Common myeloid progenitor, CD34-positive (primary cell): ENCODE data around the gene CRTC3.

Experiments used
- CTCF ChIA-PET: fragments of 350-600 bp; sonication (Branson Sonifier 250); formaldehyde crosslinking; loops from one replicate; lab custom pipeline; 2021; ENCODE audit warnings: antibody characterized with exemption; lab: Charles Lee
- POLR2A ChIA-PET: fragments of 350-600 bp; sonication (Branson Sonifier 250); formaldehyde crosslinking; loops from one replicate; lab custom pipeline; 2021; ENCODE audit warnings: antibody characterized with exemption; lab: Charles Lee
- DNase-seq, 3 donors: peaks; one replicate each; pipeline versions ENCODE4 v3.0.0 to v3.0.0-alpha.2; 2013
- H3K27ac ChIP-seq, 2 experiments: 1 replicate in 1 of 2; 2 replicates in 1 of 2; pipeline ENCODE4 v1.7.0; 2013; ENCODE audit warnings: inconsistent platforms in 2 of 2, low read length in 2 of 2, mild to moderate bottlenecking in 2 of 2, low read depth in 1 of 2, moderate library complexity in 1 of 2; ENCODE audit not compliant: severe bottlenecking in 2 of 2, insufficient read depth in 1 of 2, poor library complexity in 1 of 2
- H3K27me3 ChIP-seq, 5 experiments: replicated peaks in 2 of 5; 1 replicate in 3 of 5; 2 replicates in 2 of 5; pipeline versions ENCODE4 v1.6.1 to v1.7.0; 2013; ENCODE audit warnings: low read length in 4 of 5, mild to moderate bottlenecking in 2 of 5, moderate library complexity in 2 of 5, inconsistent platforms in 1 of 5; ENCODE audit not compliant: insufficient read depth in 5 of 5, control insufficient read depth in 4 of 5
- H3K36me3 ChIP-seq, 4 experiments: 1 replicate in 2 of 4; 2 replicates in 2 of 4; pipeline versions ENCODE4 v1.6.1 to v1.7.0; 2013; ENCODE audit warnings: low read length in 3 of 4, control low read depth in 1 of 4, mild to moderate bottlenecking in 1 of 4; ENCODE audit not compliant: control insufficient read depth in 4 of 4, insufficient read depth in 4 of 4
- H3K4me1 ChIP-seq, 4 experiments: 1 replicate in 3 of 4; 2 replicates in 1 of 4; pipeline versions ENCODE4 v1.6.1 to v1.7.1; 2013; ENCODE audit warnings: low read length in 3 of 4, mild to moderate bottlenecking in 3 of 4, control low read depth in 1 of 4, inconsistent platforms in 1 of 4, moderate library complexity in 1 of 4; ENCODE audit not compliant: control insufficient read depth in 4 of 4, insufficient read depth in 4 of 4; ENCODE audit errors: control extremely low read depth in 1 of 4
- H3K4me3 ChIP-seq, 7 experiments: 1 replicate in 4 of 7; 2 replicates in 3 of 7; pipeline versions ENCODE4 v1.5.1 to v1.7.0; 2013; ENCODE audit warnings: mild to moderate bottlenecking in 7 of 7, low read length in 6 of 7, moderate library complexity in 6 of 7, inconsistent platforms in 2 of 7, low read depth in 2 of 7, control low read depth in 1 of 7; ENCODE audit not compliant: insufficient read depth in 4 of 7, control insufficient read depth in 1 of 7; ENCODE audit errors: extremely low read depth in 1 of 7
- H3K9me3 ChIP-seq, 5 experiments: 1 replicate in 4 of 5; 2 replicates in 1 of 5; pipeline versions ENCODE4 v1.6.1 to v1.7.1; 2013; ENCODE audit warnings: low read length in 4 of 5, mild to moderate bottlenecking in 2 of 5, inconsistent platforms in 1 of 5, low read depth in 1 of 5, moderate library complexity in 1 of 5; ENCODE audit not compliant: control insufficient read depth in 4 of 5, insufficient read depth in 2 of 5; ENCODE audit errors: control extremely low read depth in 1 of 5
- WGBS: methylation state at CpG from one replicate; pipeline ENCODE4 v1.1.5; 2013; ENCODE audit not compliant: insufficient coverage; 5-methylcytosine and 5-hydroxymethylcytosine counted together

Gene CRTC3

DNA sequence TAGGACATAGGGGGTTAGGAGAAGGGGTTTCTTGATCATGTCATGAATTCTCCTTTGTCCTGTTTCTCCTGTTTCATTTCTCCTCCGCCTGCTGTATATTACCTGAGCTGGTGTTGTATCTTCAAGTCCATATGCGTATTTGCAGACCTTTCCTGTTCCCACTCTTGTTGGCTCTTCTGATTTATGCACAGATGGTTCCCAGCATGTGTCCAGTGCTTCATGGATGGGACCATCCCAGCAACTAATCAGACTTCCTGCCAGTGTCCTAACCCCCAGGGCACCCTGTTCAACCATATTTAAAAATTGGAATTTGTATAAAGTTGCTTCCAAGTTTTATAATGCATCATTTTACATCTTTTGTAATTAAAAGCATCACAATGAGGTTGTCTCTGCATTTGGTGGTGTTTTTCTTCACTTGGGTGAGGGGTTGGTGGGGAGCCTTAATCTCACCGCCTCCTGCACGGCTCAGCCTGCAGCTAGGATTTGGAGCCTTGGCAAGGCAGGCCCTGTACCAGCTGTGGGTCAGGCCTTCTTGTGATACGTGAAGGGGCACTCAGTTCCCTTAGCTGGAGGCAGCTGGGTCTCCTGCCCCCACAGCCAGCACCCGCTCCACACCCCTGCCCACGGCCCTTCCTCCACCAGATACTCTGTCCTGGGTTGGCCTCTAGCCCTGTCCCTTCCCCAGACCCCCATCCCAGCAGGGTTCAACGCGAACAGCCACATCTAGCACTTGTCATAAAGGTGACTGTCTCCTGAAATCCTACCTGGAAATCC is 115.4 kb downstream of the CRTC3 start:
- no peak for DNase-seq
- WGBS: 86% methylated on average over 7 of the region's 9 CpGs
- H3K4me3 ChIP-seq: no peak overlapping the region
- H3K27ac ChIP-seq: no peak overlapping the region
- ChIA-PET CTCF (interaction anchor here (0.8 to 1.5 kb wide), 3 partner anchors 47 to 240 kb away, joined by 3 to 4 read pairs (median 3); partner anchors contain the start of gene FES), POLR2A (interaction anchor here (0.6 kb wide), 1 partner anchor 271 kb away, joined by 4 read pairs; no protein-coding TSS in a partner anchor)
- no peaks in the 10 kb centered on the region for H3K27me3 ChIP-seq
- H3K36me3 ChIP-seq: peaks cover 10 to 43% (median 31%) of the 10 kb centered on the region in 4 experiments
- H3K4me1 ChIP-seq: peaks cover 10 to 29% (median 25%) of the 10 kb centered on the region in 4 experiments
- no peaks in the 10 kb centered on the region for H3K9me3 ChIP-seq

DNA sequence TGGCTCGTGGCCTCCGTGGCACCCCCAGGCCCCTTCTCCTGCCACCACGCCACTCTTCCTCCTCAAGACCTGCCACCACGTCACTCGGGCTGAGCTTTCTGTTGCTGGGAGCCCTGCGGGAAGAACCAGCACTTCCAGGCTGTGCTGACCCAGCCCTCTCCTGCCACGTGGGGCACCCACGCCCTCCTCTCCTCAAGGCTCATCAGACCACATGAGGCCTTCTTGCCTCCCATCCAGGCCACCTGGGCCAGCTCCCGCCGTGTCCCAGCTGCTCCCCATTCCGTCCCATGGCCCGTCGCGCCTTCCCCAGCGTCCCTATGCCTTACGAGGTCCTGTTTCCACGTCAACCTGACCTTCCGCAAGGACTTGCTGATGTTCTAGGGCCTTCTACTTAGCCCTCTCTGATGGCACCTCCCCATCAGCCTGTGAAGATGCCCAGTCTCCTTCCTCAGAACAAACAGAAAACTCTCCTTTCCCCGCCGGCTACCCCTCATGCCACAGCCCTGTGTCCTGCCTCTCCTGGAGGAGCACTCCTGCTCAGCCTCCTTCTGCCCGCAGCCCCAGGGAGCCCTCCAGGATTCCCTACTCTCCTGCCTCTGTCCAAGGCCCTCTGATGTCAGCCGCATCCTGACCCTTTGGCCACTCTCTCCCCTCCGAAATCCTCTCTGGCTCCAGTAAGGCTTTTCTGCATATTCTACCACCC is 116.3 kb downstream of the CRTC3 start:
- POLR2A ChIA-PET: interaction anchor here (0.6 kb wide), 1 partner anchor 272 kb away, joined by 4 read pairs; no protein-coding TSS in a partner anchor
- Histone ChIP-seq H3K27ac (no peak overlapping the region), H3K4me1 (peaks cover 14 to 34% (median 30%) of the 10 kb centered on the region in 4 experiments), H3K27me3 (no peaks in the 10 kb centered on the region), H3K4me3 (no peak overlapping the region), H3K9me3 (no peaks in the 10 kb centered on the region), H3K36me3 (peaks cover 8 to 37% (median 25%) of the 10 kb centered on the region in 4 experiments)
- no peak for DNase-seq
- CTCF ChIA-PET: interaction anchor here (1.3 to 1.5 kb wide), 2 partner anchors 46 to 239 kb away, joined by 3 to 4 read pairs; partner anchors contain the start of gene FES
- 93% methylated on average over 22 of the region's 23 CpGs for WGBS

DNA sequence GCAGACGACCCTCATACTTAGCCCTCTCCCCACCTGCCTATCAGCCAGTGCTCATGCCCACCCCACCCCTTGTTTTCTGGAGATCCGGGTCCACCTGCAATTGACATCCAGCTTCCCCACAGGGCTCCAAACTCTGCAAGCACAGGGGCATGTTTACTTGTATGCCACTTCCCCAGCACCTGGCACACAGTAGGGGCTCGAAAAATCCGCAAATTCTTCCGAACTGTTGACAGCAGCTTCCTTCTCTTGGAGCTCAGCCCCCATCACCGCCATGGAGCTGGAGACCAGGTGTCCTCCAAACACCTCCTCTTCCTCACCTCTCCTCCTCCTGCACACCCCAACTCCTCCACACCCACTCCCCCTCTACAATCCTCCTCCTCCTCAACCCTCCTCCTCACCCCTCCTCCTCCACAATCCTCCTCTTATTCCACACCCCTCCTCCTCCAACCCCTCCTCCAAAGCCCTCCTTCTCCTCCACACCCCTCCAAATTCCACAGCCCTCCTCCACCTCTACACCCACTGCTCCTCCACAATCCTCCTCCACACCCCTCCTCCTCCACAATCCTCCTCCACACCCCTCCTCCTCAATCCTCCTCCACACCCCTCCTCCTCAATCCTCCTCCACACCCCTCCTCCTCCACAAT is 117.1 kb downstream of the CRTC3 start:
- Histone ChIP-seq H3K4me1 (peaks cover 14 to 36% (median 30%) of the 10 kb centered on the region in 4 experiments), H3K27me3 (no peaks in the 10 kb centered on the region), H3K9me3 (no peaks in the 10 kb centered on the region), H3K4me3 (no peak overlapping the region), H3K27ac (no peak overlapping the region), H3K36me3 (peaks cover 6 to 30% (median 21%) of the 10 kb centered on the region in 4 experiments)
- 85% methylated on average over 5 of the region's 6 CpGs for WGBS
- ChIA-PET CTCF (interaction anchor here (0.6 kb wide), 1 partner anchor 53 kb away, joined by 3 read pairs; no protein-coding TSS in a partner anchor), POLR2A (no interaction called here)
- no peak for DNase-seq

GRCh38 chr15:90647326-90647725 is 117.6 kb downstream of the CRTC3 start:
- no peak for DNase-seq
- POLR2A ChIA-PET: interaction anchor here (0.7 kb wide), 1 partner anchor 237 kb away, joined by 3 read pairs; no protein-coding TSS in a partner anchor
- Histone ChIP-seq H3K4me1 (peaks cover 14 to 36% (median 30%) of the 10 kb centered on the region in 4 experiments), H3K9me3 (no peaks in the 10 kb centered on the region), H3K36me3 (peaks cover 4 to 25% (median 16%) of the 10 kb centered on the region in 4 experiments), H3K4me3 (no peak overlapping the region), H3K27me3 (no peaks in the 10 kb centered on the region), H3K27ac (no peak overlapping the region)
- CTCF ChIA-PET: interaction anchor here (0.6 to 3.5 kb wide), 20 partner anchors 16 to 288 kb away, joined by 3 to 35 read pairs (median 4); partner anchors contain the start of genes BLM, FES and UNC45A
- WGBS: no CpG with 5 or more reads among the region's 2 CpGs

DNA sequence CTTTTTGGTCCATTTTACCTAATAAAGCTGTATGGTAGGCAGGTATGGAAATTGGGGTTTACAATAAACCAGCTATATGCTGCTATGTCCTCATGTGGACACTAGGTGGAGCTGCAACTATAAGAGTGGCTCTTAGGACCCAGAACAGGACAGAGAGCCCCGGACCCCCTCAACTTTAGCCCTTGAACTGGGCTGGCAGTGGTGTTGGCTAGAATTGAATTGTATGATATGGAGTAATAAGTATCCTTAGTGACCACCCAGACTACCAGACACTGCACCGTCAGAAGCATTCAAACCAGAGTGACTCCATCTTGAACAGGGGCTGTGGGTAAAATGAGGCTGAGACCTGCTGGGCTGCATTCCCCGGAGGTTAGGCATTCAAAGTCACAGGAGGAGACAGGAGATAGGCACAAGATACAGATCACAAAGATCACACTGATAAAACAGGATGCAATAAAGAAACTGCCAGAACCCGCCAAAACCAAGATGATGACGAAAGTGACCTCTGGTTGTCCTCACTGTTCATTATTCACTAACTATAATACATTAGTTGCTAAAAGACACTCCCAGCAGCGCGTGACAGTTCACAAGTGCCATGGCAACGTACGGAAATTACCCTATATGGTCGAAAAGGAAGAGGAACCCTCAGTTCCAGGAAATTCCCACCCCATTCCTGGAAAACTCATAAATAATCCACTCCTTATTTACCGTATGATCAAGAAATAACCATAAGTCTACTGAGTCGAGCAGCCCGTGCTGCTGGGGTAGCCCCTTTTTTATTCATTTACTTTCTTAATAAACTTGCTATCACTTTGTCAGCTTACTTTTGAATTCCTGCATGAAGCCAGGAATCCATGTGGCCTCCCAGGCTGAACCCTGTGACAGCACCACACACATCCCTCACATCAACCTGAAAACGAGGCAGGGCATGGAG is 118.7 kb downstream of the CRTC3 start:
- H3K27me3 ChIP-seq: no peaks in the 10 kb centered on the region
- ChIA-PET CTCF (interaction anchor here (0.6 to 3.5 kb wide), 24 partner anchors 16 to 506 kb away, joined by 3 to 35 read pairs (median 4); partner anchors contain the start of genes BLM, FES and UNC45A), POLR2A (interaction anchor here (0.7 to 1.2 kb wide), 2 partner anchors 45 to 236 kb away, joined by 3 read pairs; no protein-coding TSS in a partner anchor)
- WGBS: 3% methylated on average over 10 of the region's 14 CpGs
- H3K4me3 ChIP-seq: peak overlapping the region in 2 of 7 experiments; percentile 13 to 48
- peaks cover 14 to 36% (median 30%) of the 10 kb centered on the region in 4 experiments for H3K4me1 ChIP-seq
- peaks cover 2 to 14% (median 7%) of the 10 kb centered on the region in 4 experiments for H3K36me3 ChIP-seq
- peak; percentile 77 to 86 (median 81) for DNase-seq
- peak overlapping the region in 1 of 2 experiments; percentile 69 for H3K27ac ChIP-seq
- no peaks in the 10 kb centered on the region for H3K9me3 ChIP-seq
